Thyroid gland (tissue), 4 donors: ENCODE results near the gene ABI3BP.

ENCODE experiments used
- CTCF ChIP-seq, 6 experiments: fragments of 200-600 bp in 3 of 6; fragments of 450-650 bp in 3 of 6; sonication (generic) in 3 of 6; IDR thresholded peaks; one replicate each; pipeline ENCODE4 v1.5.1; 2016 to 2019; ENCODE audit warnings: antibody characterized with exemption in 6 of 6, mild to moderate bottlenecking in 2 of 6, inconsistent platforms in 1 of 6, moderate library complexity in 1 of 6
- POLR2A ChIP-seq, 2 donors: fragments of 450-650 bp; IDR thresholded peaks; one replicate each; pipeline ENCODE4 v1.6.1; 2017; ENCODE audit warnings: antibody characterized with exemption in 2 of 2, mild to moderate bottlenecking in 2 of 2, moderate library complexity in 1 of 2

GRCh38 chr3:100803711-100804110 lies 189.5 kb downstream of the ABI3BP start:
- TF ChIP-seq CTCF (IDR thresholded peaks at IDR 0.05): no peak
- no peak for TF ChIP-seq POLR2A (IDR thresholded peaks at IDR 0.05)
